ENCODE measurements around the gene APBA1. TPM values are rescaled to one million over a fixed set of nuclear protein-coding genes. Genes with fewer than 3 reads are reported as not detected.

APBA1 gene
- total RNA-seq, 2 donors from 2014 or later: 6.8 to 9.5 TPM

DNA sequence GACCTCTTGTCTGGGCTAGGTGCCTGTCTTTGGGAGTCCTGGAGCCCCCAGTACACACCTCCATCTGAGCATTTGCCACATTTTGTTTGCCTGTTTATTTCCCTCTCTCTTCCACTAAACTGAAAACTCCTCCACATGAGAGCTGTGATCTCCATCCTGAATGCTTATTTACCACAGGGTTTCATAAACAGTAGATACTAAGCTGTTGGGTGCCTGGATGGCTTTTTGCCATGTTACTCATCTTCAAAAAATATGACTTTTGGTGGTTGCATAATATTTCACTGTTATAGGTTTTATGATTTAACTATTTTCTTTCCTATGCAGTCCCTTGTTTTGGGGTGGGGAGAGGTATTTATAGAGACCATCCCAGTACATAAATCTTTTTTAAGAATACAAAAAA, 99.6 kb downstream of the APBA1 start:
- Histone ChIP-seq H3K4me3 (no peak overlapping the region), H3K27ac (no peak overlapping the region), H3K36me3 (no peaks in the 10 kb centered on the region), H3K9me3 (no peaks in the 10 kb centered on the region), H3K4me1 (ENCODE audit: control insufficient read depth in 1 of 2, low read depth in 2 of 2) (peaks cover 9 to 12% of the 10 kb centered on the region in 2 donors), H3K27me3 (replicated peaks; ENCODE audit: insufficient read depth) (no peaks in the 10 kb centered on the region)
- ATAC-seq (ENCODE audit: insufficient number of reproducible peaks, low FRiP score, low read depth) (no peak), DNase-seq (ENCODE audit: low spot score) (no peak)
- TF ChIP-seq, protein P1, sequence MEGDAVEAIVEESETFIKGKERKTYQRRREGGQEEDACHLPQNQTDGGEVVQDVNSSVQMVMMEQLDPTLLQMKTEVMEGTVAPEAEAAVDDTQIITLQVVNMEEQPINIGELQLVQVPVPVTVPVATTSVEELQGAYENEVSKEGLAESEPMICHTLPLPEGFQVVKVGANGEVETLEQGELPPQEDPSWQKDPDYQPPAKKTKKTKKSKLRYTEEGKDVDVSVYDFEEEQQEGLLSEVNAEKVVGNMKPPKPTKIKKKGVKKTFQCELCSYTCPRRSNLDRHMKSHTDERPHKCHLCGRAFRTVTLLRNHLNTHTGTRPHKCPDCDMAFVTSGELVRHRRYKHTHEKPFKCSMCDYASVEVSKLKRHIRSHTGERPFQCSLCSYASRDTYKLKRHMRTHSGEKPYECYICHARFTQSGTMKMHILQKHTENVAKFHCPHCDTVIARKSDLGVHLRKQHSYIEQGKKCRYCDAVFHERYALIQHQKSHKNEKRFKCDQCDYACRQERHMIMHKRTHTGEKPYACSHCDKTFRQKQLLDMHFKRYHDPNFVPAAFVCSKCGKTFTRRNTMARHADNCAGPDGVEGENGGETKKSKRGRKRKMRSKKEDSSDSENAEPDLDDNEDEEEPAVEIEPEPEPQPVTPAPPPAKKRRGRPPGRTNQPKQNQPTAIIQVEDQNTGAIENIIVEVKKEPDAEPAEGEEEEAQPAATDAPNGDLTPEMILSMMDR (IDR thresholded peaks at IDR 0.05): no peak

DNA sequence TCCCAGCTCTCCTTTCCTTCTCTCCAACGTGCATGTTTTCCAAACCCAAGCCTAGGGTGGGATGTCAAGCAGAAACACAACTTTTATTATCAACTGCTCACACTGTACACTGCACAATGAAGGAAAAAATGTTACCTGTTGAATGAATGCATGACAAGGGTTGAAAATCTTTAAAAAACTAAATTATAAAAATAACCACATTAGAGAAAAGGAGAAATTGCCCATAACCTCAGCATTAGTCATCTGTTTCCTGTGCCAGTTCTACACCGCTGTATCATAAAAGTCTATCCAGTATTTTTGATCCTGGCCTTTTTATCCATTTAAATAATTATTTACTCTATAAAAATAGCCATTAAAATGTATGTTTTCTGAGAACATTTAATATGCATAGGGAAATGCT, 101.1 kb downstream of the APBA1 start:
- ATAC-seq (ENCODE audit: insufficient number of reproducible peaks, low FRiP score, low read depth): no peak
- H3K36me3 ChIP-seq: no peaks in the 10 kb centered on the region
- no peak for DNase-seq (ENCODE audit: low spot score)
- TF ChIP-seq, protein P1 (IDR thresholded peaks at IDR 0.05): no peak
- H3K4me3 ChIP-seq: no peak overlapping the region
- no peak overlapping the region for H3K27ac ChIP-seq
- H3K9me3 ChIP-seq: no peaks in the 10 kb centered on the region
- H3K4me1 ChIP-seq (ENCODE audit: control insufficient read depth in 1 of 2, low read depth in 2 of 2): peaks cover 9 to 12% of the 10 kb centered on the region in 2 donors
- H3K27me3 ChIP-seq (replicated peaks; ENCODE audit: insufficient read depth): no peaks in the 10 kb centered on the region

DNA sequence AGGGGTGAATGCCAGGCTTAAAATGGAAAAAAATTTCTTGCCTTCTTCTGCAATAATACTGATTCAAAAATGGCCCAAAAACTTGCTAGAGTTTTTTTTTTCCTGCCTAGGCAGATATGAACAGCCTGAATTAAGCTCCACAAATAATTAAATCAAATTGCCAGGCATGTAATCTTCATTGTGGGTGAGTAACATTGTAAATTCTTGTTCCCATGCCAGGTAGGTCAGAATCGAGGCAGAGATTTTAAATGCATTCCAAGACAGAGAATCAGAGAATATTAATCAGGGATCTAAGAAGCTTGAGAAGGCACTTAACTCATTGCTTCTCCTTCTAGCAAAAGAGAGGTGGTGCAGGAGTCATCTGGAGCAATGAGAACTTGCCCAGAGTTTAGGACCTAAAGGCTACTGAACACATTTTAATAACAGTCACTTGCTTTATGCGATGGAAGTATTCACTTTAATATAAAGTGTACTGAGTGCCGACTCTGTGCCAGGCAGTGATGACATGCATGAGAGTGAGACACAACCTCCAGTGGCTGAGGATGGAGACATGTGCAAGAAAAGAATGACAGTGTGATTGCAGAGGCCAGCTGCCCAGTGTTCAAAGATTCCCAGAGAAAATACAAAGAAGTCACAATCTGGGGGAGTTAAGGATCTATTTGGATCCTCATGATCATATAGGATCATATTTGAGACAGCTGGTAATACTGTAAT, 102.3 kb downstream of the APBA1 start:
- peaks cover 9 to 15% of the 10 kb centered on the region in 2 donors for H3K4me1 ChIP-seq (ENCODE audit: control insufficient read depth in 1 of 2, low read depth in 2 of 2)
- ATAC-seq (ENCODE audit: insufficient number of reproducible peaks, low FRiP score, low read depth) (no peak), DNase-seq (ENCODE audit: low spot score) (no peak)
- no peak overlapping the region for H3K27ac ChIP-seq
- TF ChIP-seq, protein P1 (IDR thresholded peaks at IDR 0.05): no peak
- no peaks in the 10 kb centered on the region for H3K36me3 ChIP-seq
- H3K4me3 ChIP-seq: no peak overlapping the region
- no peaks in the 10 kb centered on the region for H3K27me3 ChIP-seq (replicated peaks; ENCODE audit: insufficient read depth)
- H3K9me3 ChIP-seq: no peaks in the 10 kb centered on the region

DNA sequence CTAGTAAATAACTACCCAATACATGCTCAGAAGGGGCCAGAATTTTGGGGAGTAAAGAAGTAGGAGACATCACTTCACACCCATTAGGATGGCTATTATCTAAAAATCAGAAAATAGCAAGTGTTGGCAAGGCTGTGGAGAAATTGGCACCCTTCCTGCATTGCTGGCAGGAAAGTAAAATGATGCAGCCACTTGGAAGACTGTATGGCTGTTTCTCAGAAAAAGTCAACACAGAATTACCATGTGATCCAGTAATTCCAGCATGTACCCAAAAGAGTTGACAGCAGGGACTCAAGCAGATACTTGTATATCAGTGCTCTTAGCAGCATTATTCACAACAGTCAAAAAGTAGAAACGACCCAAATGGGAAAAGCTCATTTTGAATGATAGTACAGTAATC, 107.6 kb downstream of the APBA1 start:
- no peaks in the 10 kb centered on the region for H3K27me3 ChIP-seq (replicated peaks; ENCODE audit: insufficient read depth)
- H3K4me1 ChIP-seq (ENCODE audit: control insufficient read depth in 1 of 2, low read depth in 2 of 2): peaks cover 3 to 14% of the 10 kb centered on the region in 2 donors
- no peak overlapping the region for H3K27ac ChIP-seq
- ATAC-seq (ENCODE audit: insufficient number of reproducible peaks, low FRiP score, low read depth) (no peak), DNase-seq (ENCODE audit: low spot score) (no peak)
- no peaks in the 10 kb centered on the region for H3K9me3 ChIP-seq
- H3K4me3 ChIP-seq: no peak overlapping the region
- TF ChIP-seq, protein P1 (IDR thresholded peaks at IDR 0.05): no peak
- H3K36me3 ChIP-seq: no peaks in the 10 kb centered on the region

DNA sequence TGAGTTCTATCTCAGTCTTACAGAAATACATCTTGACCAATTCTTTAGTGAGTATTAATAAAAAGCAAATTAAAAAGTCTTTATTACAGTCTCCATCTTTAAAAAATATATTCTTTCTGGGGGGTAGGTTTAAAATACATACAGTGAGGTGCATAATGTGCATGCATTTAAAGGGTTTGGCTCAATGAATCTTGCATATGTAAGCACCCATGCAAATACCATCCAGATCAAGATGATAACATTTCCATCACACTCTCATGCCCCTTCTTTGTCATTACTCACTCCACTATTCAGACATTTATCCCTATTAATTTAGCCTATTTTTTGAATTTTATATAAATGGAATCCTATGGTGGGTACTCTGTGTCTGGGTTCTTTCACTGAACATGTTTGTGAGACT, 113.0 kb downstream of the APBA1 start:
- DNase-seq (ENCODE audit: low spot score) (no peak), ATAC-seq (ENCODE audit: insufficient number of reproducible peaks, low FRiP score, low read depth) (no peak)
- Histone ChIP-seq H3K27ac (no peak overlapping the region), H3K36me3 (no peaks in the 10 kb centered on the region), H3K9me3 (no peaks in the 10 kb centered on the region), H3K4me1 (ENCODE audit: control insufficient read depth in 1 of 2, low read depth in 2 of 2) (peaks cover 0 to 6% of the 10 kb centered on the region in 2 donors), H3K4me3 (no peak overlapping the region), H3K27me3 (replicated peaks; ENCODE audit: insufficient read depth) (no peaks in the 10 kb centered on the region)
- TF ChIP-seq, protein P1 (IDR thresholded peaks at IDR 0.05): no peak
